Adrenal gland (tissue), 12 donors: ENCODE results near the gene HPN. TPM values are rescaled to one million over a fixed set of nuclear protein-coding genes. Genes with fewer than 3 reads are reported as not detected.
"Not testable (repeated sequence)": the region's sequence is repeated elsewhere in the genome, so short reads cannot be mapped to it uniquely, and the experiment has no call there.

Experiments
- DNase-seq, 7 donors: peaks; one replicate each; pipeline ENCODE4 v3.0.0-alpha.2; 2019 to 2020
- H3K27ac ChIP-seq, 5 donors: fragments of 200-600 bp; sonication (generic) in 4 of 5; 1 replicate in 3 of 5; 2 replicates in 2 of 5; pipeline versions ENCODE4 v1.5.1 to v1.8.0; 2016 to 2020; ENCODE audit warnings: mild to moderate bottlenecking in 1 of 5
- H3K27me3 ChIP-seq: fragments of 200-600 bp; 2 replicates; pipeline ENCODE4 v1.8.0; 2021
- H3K36me3 ChIP-seq, 2 donors: fragments of 200-600 bp; replicated peaks in 1 of 2; 1 replicate in 1 of 2; 2 replicates in 1 of 2; pipeline versions ENCODE4 v1.5.1 to v1.8.0; 2018 to 2022
- H3K4me1 ChIP-seq, 2 donors: fragments of 200-600 bp; replicated peaks in 1 of 2; 1 replicate in 1 of 2; 2 replicates in 1 of 2; pipeline versions ENCODE4 v1.5.1 to v1.8.0; 2018 to 2021
- H3K4me3 ChIP-seq, 4 donors: fragments of 200-600 bp; sonication (generic) in 3 of 4; one replicate each; pipeline ENCODE4 v1.5.1; 2016 to 2018
- H3K9me3 ChIP-seq, 3 donors: fragments of 200-600 bp; sonication (generic) in 1 of 3; replicated peaks in 1 of 3; 1 replicate in 2 of 3; 2 replicates in 1 of 3; pipeline versions ENCODE4 v1.5.1 to v1.8.0; 2016 to 2021
- CTCF ChIP-seq, 6 experiments: fragments of 450-650 bp in 4 of 6; fragments of 200-600 bp in 2 of 6; sonication (generic) in 1 of 6; IDR thresholded peaks; 1 replicate in 5 of 6; 2 replicates in 1 of 6; pipeline versions ENCODE4 v1.5.1 to v1.8.0; 2016 to 2021; ENCODE audit warnings: antibody characterized with exemption in 6 of 6, mild to moderate bottlenecking in 2 of 6, moderate library complexity in 1 of 6
- POLR2A ChIP-seq, 2 donors: fragments of 450-650 bp; IDR thresholded peaks; one replicate each; pipeline ENCODE4 v1.6.1; 2017; ENCODE audit warnings: antibody characterized with exemption in 2 of 2, mild to moderate bottlenecking in 2 of 2, moderate library complexity in 1 of 2
- WGBS, 4 donors: extraction: QIAGEN DNeasy Blood & Tissue Kit in 2 of 4; methylation state at CpG; one replicate each; pipeline versions ENCODE4 v1.1.5 to v1.1.7; 2013 to 2017; 5-methylcytosine and 5-hydroxymethylcytosine counted together
- intact Hi-C, 2 donors: fragments of 100-400 bp; cut with DNase I; formaldehyde crosslinking; loops; one replicate each; pipeline versions ENCODE4 v1.14.1 to v1.15.0; 2022 to 2023
- polyA plus RNA-seq, 3 donors: library from polyadenylated mRNA; stranded (reverse); fragments of 200-250 nt in 2 of 3; fragments of 350-450 nt in 1 of 3; fragmentation: Illumina TruSeq in 1 of 3; extraction: RNeasy Lipid Tissue Mini Kit (QIAGEN cat#74804) in 1 of 3; gene quantifications; one replicate each; pipeline ENCODE4 v1.2.3, GENCODE V29; 2013 to 2014
- total RNA-seq, 9 donors: library from RNA; depleted of rRNA in 4 of 9; stranded (reverse); fragments of >200 nt in 4 of 9; fragments of 120-200 nt in 1 of 9; fragmentation: NEBNext Ultra II Directional in 1 of 9; extraction: Animal tissue kit (Norgen Biotek cat#: 25700) in 1 of 9; gene quantifications; one replicate each; pipeline versions ENCODE4 v1.1.0 to v1.2.4, GENCODE V29; 2013 to 2023
- donor health status: healthy with polysubstance abuse.
- donor health status: Bipolar disorder and iron deficiency.
- donor health status: DM: yes; HTN: yes; CAD: no.
- donor health status: DM: no; HTN: no; CAD: no.
- donor health status: DM: no; HTN: no; CAD: no.
- donor health status: DM: yes; HTN: yes; CAD: no.

The HPN gene
- total and polyA plus RNA-seq, 12 donors = 0.20 to 2.6 (median 0.88) TPM; not detected in 2

GRCh38 chr19:35027851-35028599 lies 13.5 kb upstream of the HPN start:
- DNase-seq = no peak
- H3K36me3 ChIP-seq = peaks cover 0 to 45% of the 10 kb centered on the region in 2 donors
- no peak for TF ChIP-seq POLR2A (IDR thresholded peaks at IDR 0.05)
- no peak for TF ChIP-seq CTCF (IDR thresholded peaks at IDR 0.05)
- H3K27ac ChIP-seq = no peak overlapping the region
- WGBS, 4 donors = 80 to 93% (median 85%) methylated on average over 2 to 7 of the region's 7 CpGs
- H3K4me3 ChIP-seq = no peak overlapping the region
- peaks cover 5 to 9% of the 10 kb centered on the region in 2 donors for H3K4me1 ChIP-seq
- H3K27me3 ChIP-seq = no peaks in the 10 kb centered on the region
- intact Hi-C loops = no loop called here
- H3K9me3 ChIP-seq = no peaks in the 10 kb centered on the region

GRCh38 chr19:35028600-35028885 lies 13.0 kb upstream of the HPN start:
- 82 to 86% (median 84%) methylated on average over 3 of the region's 3 CpGs for WGBS, 4 donors
- H3K27me3 ChIP-seq, DNase-seq, H3K4me3 ChIP-seq, H3K27ac ChIP-seq, H3K9me3 ChIP-seq, H3K4me1 ChIP-seq, intact Hi-C loops: not testable (repeated sequence)
- H3K36me3 ChIP-seq = peaks cover 0 to 40% of the 10 kb centered on the region in 2 donors

GRCh38 chr19:35029275-35029736 lies 12.2 kb upstream of the HPN start:
- intact Hi-C loops = not testable (repeated sequence)
- 67 to 74% (median 71%) methylated on average over 11 of the region's 11 CpGs for WGBS, 4 donors

GRCh38 chr19:35029737-35030256 lies 11.7 kb upstream of the HPN start:
- Histone ChIP-seq H3K4me3 (peak overlapping the region in 1 of 4 donors; percentile 81), H3K27ac (peak overlapping the region in 1 of 5 donors; percentile 74), H3K36me3 (peaks cover 0 to 27% of the 10 kb centered on the region in 2 donors), H3K9me3 (no peaks in the 10 kb centered on the region), H3K27me3 (no peaks in the 10 kb centered on the region), H3K4me1 (peaks cover 5 to 9% of the 10 kb centered on the region in 2 donors)
- WGBS, 4 donors = 13 to 29% (median 20%) methylated on average over 9 to 11 of the region's 11 CpGs
- TF ChIP-seq POLR2A (IDR thresholded peaks at IDR 0.05) = no peak
- TF ChIP-seq CTCF (IDR thresholded peaks at IDR 0.05) = no peak
- no peak for DNase-seq
- intact Hi-C loops = no loop called here

More at GRCh38 chr19:35029275-35029736, 12.2 kb upstream of the HPN start:
- DNase-seq, H3K4me3 ChIP-seq, H3K27ac ChIP-seq, H3K27me3 ChIP-seq, H3K9me3 ChIP-seq, H3K4me1 ChIP-seq: not testable (repeated sequence)
- H3K36me3 ChIP-seq = peaks cover 0 to 32% of the 10 kb centered on the region in 2 donors

GRCh38 chr19:35030257-35031071 lies 11.1 kb upstream of the HPN start, which contains the start of gene SCN1B:
Gene SCN1B, plus strand, starts transcription at chr19:35030470. Its CDS starts 351 bp downstream, at chr19:35030821.
- peaks cover 5 to 9% of the 10 kb centered on the region in 2 donors for H3K4me1 ChIP-seq
- H3K27me3 ChIP-seq = no peaks in the 10 kb centered on the region
- no peaks in the 10 kb centered on the region for H3K9me3 ChIP-seq
- intact Hi-C loops = no loop called here
- peak in 6 of 7 donors; percentile 66 to 84 (median 72) for DNase-seq
- H3K4me3 ChIP-seq = peak within 1 kb of the TSS in 3 of 4 donors; percentile 11 to 81 (median 37)
- H3K27ac ChIP-seq = peak within 1 kb of the TSS in 1 of 5 donors; percentile 74
- 0 to 1% (median 1%) methylated on average over 9 to 117 of the region's 118 CpGs; no CpG with 5 or more reads in 1 of the 4 donors for WGBS, 4 donors
- H3K36me3 ChIP-seq = peaks cover 0 to 20% of the 10 kb centered on the region in 2 donors
- no peak for TF ChIP-seq POLR2A (IDR thresholded peaks at IDR 0.05)
- TF ChIP-seq CTCF (IDR thresholded peaks at IDR 0.05) = no peak
